CD4-positive, alpha-beta T cell (primary cell): ENCODE data around the gene SSNA1. TPM values are rescaled to one million over a fixed set of nuclear protein-coding genes. Genes with fewer than 3 reads are reported as not detected.

ENCODE experiments used
- ATAC-seq: fragments of 200-7000 bp; cut with Tn5 transposase; one replicate; pipeline ENCODE4 v1.10.0; 2022; ENCODE audit warnings: mild to moderate bottlenecking; ENCODE audit not compliant: poor library complexity
- CTCF ChIA-PET: fragments of 350-600 bp; sonication (Branson Sonifier 250); formaldehyde crosslinking; loops from one replicate; lab custom pipeline; 2021; ENCODE audit warnings: antibody characterized with exemption, inconsistent platforms; lab: Charles Lee
- POLR2A ChIA-PET: fragments of 350-600 bp; sonication (Branson Sonifier 250); formaldehyde crosslinking; loops from one replicate; lab custom pipeline; 2021; ENCODE audit warnings: antibody characterized with exemption, inconsistent platforms; lab: Charles Lee
- DNase-seq, 14 experiments: peaks; one replicate each; pipeline ENCODE4 v3.0.0-alpha.2; 2013 to 2020; ENCODE audit warnings: mixed read lengths in 2 of 14
- H3K27ac ChIP-seq, 2 donors: one replicate each; pipeline versions ENCODE4 v1.5.1 to v1.7.0; 2013; ENCODE audit warnings: low read length in 2 of 2, low read depth in 1 of 2, mild to moderate bottlenecking in 1 of 2
- H3K27me3 ChIP-seq, 2 experiments: 1 replicate in 1 of 2; 2 replicates in 1 of 2; pipeline versions ENCODE4 v1.6.1 to v1.7.0; 2013; ENCODE audit warnings: low read length in 2 of 2, control low read depth in 1 of 2, mild to moderate bottlenecking in 1 of 2, moderate library complexity in 1 of 2; ENCODE audit not compliant: insufficient read depth in 2 of 2, control insufficient read depth in 1 of 2
- H3K36me3 ChIP-seq: one replicate; pipeline ENCODE4 v1.6.1; 2013; ENCODE audit warnings: low read length, control low read depth; ENCODE audit not compliant: insufficient read depth
- H3K4me1 ChIP-seq: one replicate; pipeline ENCODE4 v1.6.1; 2013; ENCODE audit warnings: low read length, control low read depth; ENCODE audit not compliant: insufficient read depth
- H3K4me3 ChIP-seq: one replicate; pipeline ENCODE4 v1.5.1; 2013; ENCODE audit warnings: mild to moderate bottlenecking, low read length, moderate library complexity
- H3K9me3 ChIP-seq, 2 experiments: 1 replicate in 1 of 2; 2 replicates in 1 of 2; pipeline versions ENCODE4 v1.6.1 to v1.7.0; 2013; ENCODE audit warnings: low read length in 2 of 2, mild to moderate bottlenecking in 2 of 2, control low read depth in 1 of 2, moderate library complexity in 1 of 2; ENCODE audit not compliant: control insufficient read depth in 1 of 2, insufficient read depth in 1 of 2
- H3K27ac Mint-ChIP-seq: one replicate; pipeline ENCODE4 v1.8.0; 2020; ENCODE audit warnings: mixed read lengths
- H3K27me3 Mint-ChIP-seq: one replicate; pipeline ENCODE4 v1.8.0; 2021; ENCODE audit warnings: mixed read lengths
- H3K36me3 Mint-ChIP-seq: one replicate; pipeline ENCODE4 v1.8.0; 2021; ENCODE audit warnings: low read depth, mixed read lengths
- H3K4me1 Mint-ChIP-seq: one replicate; pipeline ENCODE4 v1.8.0; 2021; ENCODE audit warnings: low read depth, mixed read lengths
- H3K4me3 Mint-ChIP-seq: one replicate; pipeline ENCODE4 v1.8.0; 2020; ENCODE audit warnings: mild to moderate bottlenecking, mixed read lengths
- H3K9me3 Mint-ChIP-seq: one replicate; pipeline ENCODE4 v1.8.0; 2020; ENCODE audit warnings: mixed read lengths
- intact Hi-C, 2 experiments: fragments of 100-400 bp; cut with DNase I in 1 of 2; cut with micrococcal nuclease in 1 of 2; formaldehyde crosslinking; loops; one replicate each; pipeline versions ENCODE4 v1.15.1 to v1.9.0; 2023 to 2025; cut with DNase I, micrococcal nuclease
- total RNA-seq, 174 experiments: library from RNA in 2 of 174; stranded (reverse) in 2 of 174; gene quantifications; one replicate each; pipeline ENCODE4 v1.2.3 and lab custom pipeline; 2021 to 2026
- TF ChIP-seq, protein P1 (sequence below): fragments of 200-600 bp; IDR thresholded peaks from one replicate; pipeline ENCODE4 v1.8.0; 2022; ENCODE audit warnings: antibody characterized with exemption, mild to moderate bottlenecking

The SSNA1 gene
- total RNA-seq, 2 experiments from 2014 or later = 30.1 to 30.5 TPM

DNA sequence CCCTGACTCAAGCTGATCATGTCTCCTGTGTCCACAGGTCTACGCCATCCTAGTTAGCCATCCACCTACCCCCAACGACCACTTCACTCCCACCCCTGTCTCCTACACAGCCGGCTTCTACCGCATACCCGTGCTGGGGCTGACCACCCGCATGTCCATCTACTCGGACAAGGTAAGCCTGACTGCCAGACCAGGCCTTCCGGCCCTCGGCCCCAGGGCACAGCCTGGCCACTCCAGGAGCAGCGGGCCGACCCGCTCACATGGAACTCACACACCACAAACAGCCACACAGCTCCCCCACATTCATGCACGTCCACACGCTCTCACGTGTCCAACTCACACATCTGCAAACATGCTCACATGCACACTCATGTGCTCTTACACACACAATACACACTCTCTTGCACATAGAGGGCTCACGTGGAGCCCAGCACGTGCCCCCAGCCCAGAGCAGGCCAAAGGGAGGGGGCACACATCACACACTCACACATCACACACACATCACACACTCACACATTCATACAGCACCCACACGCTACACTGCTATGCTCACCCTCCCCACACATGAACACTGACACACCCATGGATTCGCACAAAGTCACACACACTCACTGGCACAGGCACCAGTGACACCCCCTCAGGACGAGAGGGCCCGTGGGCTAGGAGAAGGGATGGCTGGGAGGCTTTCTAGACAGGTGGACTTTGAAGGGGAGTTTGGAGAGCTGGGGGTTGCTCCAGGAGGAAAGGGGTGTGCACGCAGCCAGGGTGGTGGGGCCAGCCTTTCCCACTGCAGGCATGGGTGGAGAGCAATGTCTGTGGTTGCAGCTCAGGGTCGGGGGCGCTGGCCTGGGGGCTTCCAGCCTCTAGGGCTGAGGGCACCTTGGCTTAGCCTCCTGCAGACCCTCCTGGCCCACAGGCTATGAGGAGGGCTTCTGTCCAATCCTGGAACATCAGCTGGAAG, 46.2 kb upstream of the SSNA1 start:
- Histone ChIP-seq H3K27me3 (peaks cover 57 to 65% of the 10 kb centered on the region in 2 experiments), H3K4me1 (peaks cover 8% of the 10 kb centered on the region), H3K9me3 (peaks cover 0 to 35% of the 10 kb centered on the region in 2 experiments), H3K36me3 (no peaks in the 10 kb centered on the region), H3K4me3 (no peak overlapping the region), H3K27ac (no peak overlapping the region)
- Mint-ChIP-seq H3K27me3 (peaks cover 60% of the 10 kb centered on the region), H3K36me3 (no peaks in the 10 kb centered on the region), H3K4me3 (no peak overlapping the region), H3K9me3 (no peaks in the 10 kb centered on the region), H3K27ac (no peak overlapping the region), H3K4me1 (peaks cover 5% of the 10 kb centered on the region)
- ChIA-PET POLR2A (no interaction called here), CTCF (no interaction called here)
- ATAC-seq = no peak
- TF ChIP-seq, protein P1, sequence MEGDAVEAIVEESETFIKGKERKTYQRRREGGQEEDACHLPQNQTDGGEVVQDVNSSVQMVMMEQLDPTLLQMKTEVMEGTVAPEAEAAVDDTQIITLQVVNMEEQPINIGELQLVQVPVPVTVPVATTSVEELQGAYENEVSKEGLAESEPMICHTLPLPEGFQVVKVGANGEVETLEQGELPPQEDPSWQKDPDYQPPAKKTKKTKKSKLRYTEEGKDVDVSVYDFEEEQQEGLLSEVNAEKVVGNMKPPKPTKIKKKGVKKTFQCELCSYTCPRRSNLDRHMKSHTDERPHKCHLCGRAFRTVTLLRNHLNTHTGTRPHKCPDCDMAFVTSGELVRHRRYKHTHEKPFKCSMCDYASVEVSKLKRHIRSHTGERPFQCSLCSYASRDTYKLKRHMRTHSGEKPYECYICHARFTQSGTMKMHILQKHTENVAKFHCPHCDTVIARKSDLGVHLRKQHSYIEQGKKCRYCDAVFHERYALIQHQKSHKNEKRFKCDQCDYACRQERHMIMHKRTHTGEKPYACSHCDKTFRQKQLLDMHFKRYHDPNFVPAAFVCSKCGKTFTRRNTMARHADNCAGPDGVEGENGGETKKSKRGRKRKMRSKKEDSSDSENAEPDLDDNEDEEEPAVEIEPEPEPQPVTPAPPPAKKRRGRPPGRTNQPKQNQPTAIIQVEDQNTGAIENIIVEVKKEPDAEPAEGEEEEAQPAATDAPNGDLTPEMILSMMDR = no peak
- intact Hi-C loops = no loop called here
- DNase-seq = no peak

DNA sequence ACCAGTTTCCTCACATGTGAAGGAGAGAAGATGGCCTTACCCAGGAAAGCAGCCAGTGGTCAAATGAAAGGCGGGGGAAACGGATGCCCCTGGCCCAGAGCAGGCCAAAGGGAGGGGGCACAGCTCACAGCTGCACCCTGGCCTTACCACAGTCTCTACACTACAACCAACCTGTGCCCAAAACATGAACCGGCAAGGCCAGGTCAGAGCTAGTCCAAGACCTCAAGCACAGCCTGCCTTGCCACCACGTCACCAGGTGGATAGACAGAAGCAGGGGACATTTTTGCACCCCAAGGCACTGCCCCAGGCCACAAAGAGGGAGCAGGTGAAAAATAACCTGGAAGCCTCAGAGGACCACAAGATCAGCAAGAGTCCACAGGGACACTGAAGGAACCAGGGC, 45.0 kb upstream of the SSNA1 start:
- H3K27me3 ChIP-seq = peaks cover 46 to 56% of the 10 kb centered on the region in 2 experiments
- H3K4me3 Mint-ChIP-seq = no peak overlapping the region
- POLR2A ChIA-PET = no interaction called here

DNA sequence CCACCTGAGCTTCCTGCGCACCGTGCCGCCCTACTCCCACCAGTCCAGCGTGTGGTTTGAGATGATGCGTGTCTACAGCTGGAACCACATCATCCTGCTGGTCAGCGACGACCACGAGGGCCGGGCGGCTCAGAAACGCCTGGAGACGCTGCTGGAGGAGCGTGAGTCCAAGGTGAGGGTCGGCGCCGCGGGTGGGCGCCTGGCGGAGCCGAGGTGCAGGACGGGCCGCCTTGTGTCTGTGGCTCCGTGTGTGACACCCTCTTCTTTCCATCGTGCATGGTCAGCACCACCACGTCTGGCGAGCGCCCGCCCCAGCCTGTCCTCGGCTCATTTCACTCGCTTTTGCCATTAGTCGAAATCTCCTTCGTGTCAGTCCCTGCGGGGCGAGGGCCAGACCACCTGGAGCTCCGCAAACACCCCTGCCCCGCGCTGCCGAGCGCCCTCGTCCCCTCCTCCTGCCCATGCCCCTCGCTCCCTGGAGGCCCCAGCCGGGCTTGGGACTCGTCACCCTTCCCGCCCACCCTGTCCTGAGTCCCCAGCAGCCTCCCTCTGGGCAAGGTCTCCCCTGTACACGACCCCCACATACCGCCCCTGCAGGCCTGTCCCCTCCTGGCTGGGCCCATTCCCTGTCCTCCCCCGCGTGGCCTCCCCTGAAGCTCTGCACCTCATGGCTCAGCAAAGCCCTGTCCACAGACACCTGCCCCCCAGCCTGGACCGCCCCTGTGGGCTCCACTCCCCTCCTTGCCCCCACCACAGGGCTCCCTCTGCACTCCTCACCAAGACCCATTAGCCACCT, 42.5 kb upstream of the SSNA1 start:
- Mint-ChIP-seq H3K4me3 (no peak overlapping the region), H3K27me3 (peaks cover 30% of the 10 kb centered on the region), H3K27ac (no peak overlapping the region), H3K9me3 (no peaks in the 10 kb centered on the region), H3K36me3 (no peaks in the 10 kb centered on the region), H3K4me1 (peaks cover 5% of the 10 kb centered on the region)
- TF ChIP-seq, protein P1 = no peak
- no peak for ATAC-seq
- no peak for DNase-seq
- no peaks in the 10 kb centered on the region for H3K4me1 ChIP-seq
- ChIA-PET POLR2A (no interaction called here), CTCF (no interaction called here)
- intact Hi-C loops = no loop called here
- peaks cover 28 to 34% of the 10 kb centered on the region in 2 experiments for H3K27me3 ChIP-seq
- H3K27ac ChIP-seq = no peak overlapping the region
- no peak overlapping the region for H3K4me3 ChIP-seq
- H3K9me3 ChIP-seq = peaks cover 0 to 22% of the 10 kb centered on the region in 2 experiments
- H3K36me3 ChIP-seq = no peaks in the 10 kb centered on the region

More for the DNA sequence above, 45.0 kb upstream of the SSNA1 start:
- Mint-ChIP-seq H3K27ac (no peak overlapping the region), H3K36me3 (no peaks in the 10 kb centered on the region), H3K9me3 (no peaks in the 10 kb centered on the region), H3K27me3 (peaks cover 50% of the 10 kb centered on the region), H3K4me1 (peaks cover 5% of the 10 kb centered on the region)
- no peak for ATAC-seq
- no peaks in the 10 kb centered on the region for H3K36me3 ChIP-seq
- peaks cover 5% of the 10 kb centered on the region for H3K4me1 ChIP-seq
- H3K4me3 ChIP-seq = no peak overlapping the region
- no peak overlapping the region for H3K27ac ChIP-seq
- CTCF ChIA-PET = no interaction called here
- peaks cover 0 to 27% of the 10 kb centered on the region in 2 experiments for H3K9me3 ChIP-seq
- intact Hi-C loops = no loop called here
- TF ChIP-seq, protein P1 = no peak
- no peak for DNase-seq
